Muscle layer of duodenum (tissue), 2 donors: ENCODE results near the gene ZNF24.

Experiments used
- H3K27ac ChIP-seq: one replicate; pipeline ENCODE4 v1.7.0; 2013; ENCODE audit warnings: mild to moderate bottlenecking, low read length
- H3K27me3 ChIP-seq: one replicate; pipeline ENCODE4 v1.7.0; 2013; ENCODE audit warnings: low read depth, mild to moderate bottlenecking, control low read depth, low read length
- H3K36me3 ChIP-seq, 2 donors: one replicate each; pipeline ENCODE4 v1.7.0; 2013; ENCODE audit warnings: low read length in 2 of 2, control low read depth in 1 of 2, mild to moderate bottlenecking in 1 of 2; ENCODE audit not compliant: insufficient read depth in 2 of 2, control insufficient read depth in 1 of 2
- H3K4me1 ChIP-seq, 2 donors: one replicate each; pipeline ENCODE4 v1.7.0; 2013; ENCODE audit warnings: low read length in 2 of 2, mild to moderate bottlenecking in 2 of 2, control low read depth in 1 of 2, moderate library complexity in 1 of 2; ENCODE audit not compliant: insufficient read depth in 2 of 2, control insufficient read depth in 1 of 2
- H3K4me3 ChIP-seq, 2 donors: one replicate each; pipeline ENCODE4 v1.7.0; 2013; ENCODE audit warnings: low read length in 2 of 2, low read depth in 1 of 2, mild to moderate bottlenecking in 1 of 2
- H3K9me3 ChIP-seq, 2 donors: one replicate each; pipeline ENCODE4 v1.7.0; 2013; ENCODE audit warnings: low read length in 2 of 2, control low read depth in 1 of 2, mild to moderate bottlenecking in 1 of 2; ENCODE audit not compliant: control insufficient read depth in 1 of 2
- donor health status: healthy.

Gene ZNF24

DNA sequence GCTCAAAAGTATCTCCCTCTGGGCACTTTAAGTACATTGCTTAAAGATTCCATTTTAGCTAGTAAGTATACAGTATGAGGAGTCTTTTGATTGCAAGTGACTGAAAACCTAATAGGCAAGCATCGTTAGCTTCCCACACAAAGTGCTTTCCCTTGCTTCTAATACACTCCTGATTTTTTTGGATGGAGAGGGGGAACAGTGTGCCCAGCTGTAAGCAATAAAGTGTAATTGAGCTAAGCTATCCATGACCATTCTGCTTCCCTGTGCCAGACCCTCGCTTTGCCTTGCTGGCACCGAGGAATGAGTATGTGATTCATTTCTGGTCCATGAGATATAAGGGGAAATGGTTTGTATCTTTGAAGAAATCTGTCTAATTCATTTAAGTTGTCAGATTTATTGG lies 3.8 kb upstream of the ZNF24 start:
- H3K4me3 ChIP-seq = no peak overlapping the region
- H3K27me3 ChIP-seq = no peaks in the 10 kb centered on the region
- peaks cover 5 to 11% of the 10 kb centered on the region in 2 donors for H3K4me1 ChIP-seq
- H3K27ac ChIP-seq = no peak overlapping the region
- H3K36me3 ChIP-seq = peaks cover 0 to 4% of the 10 kb centered on the region in 2 donors
- H3K9me3 ChIP-seq = peaks cover 0 to 7% of the 10 kb centered on the region in 2 donors

DNA sequence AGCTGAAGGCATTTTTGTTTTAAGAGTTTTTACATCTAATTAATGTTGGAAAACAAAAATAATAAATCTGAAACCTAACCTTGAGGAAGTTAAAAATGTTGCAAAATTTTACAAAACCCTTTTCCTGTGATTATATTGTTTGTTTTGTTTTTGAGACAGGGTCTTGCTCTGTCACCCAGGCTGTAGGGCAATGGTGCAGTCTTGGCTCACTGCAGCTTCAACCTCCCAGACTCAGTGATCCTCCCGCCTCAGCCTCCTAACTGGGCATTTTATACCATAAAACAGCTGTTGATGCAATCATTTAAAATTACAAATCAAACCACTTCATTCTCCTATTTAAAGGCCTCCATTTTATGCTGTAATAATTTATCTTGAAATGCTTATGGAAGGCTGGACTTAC lies 1.7 kb upstream of the ZNF24 start:
- Histone ChIP-seq H3K36me3 (peaks cover 4% of the 10 kb centered on the region in 2 donors), H3K4me3 (no peak overlapping the region), H3K27ac (no peak overlapping the region), H3K27me3 (no peaks in the 10 kb centered on the region), H3K4me1 (peaks cover 5 to 25% of the 10 kb centered on the region in 2 donors), H3K9me3 (no peaks in the 10 kb centered on the region)

DNA sequence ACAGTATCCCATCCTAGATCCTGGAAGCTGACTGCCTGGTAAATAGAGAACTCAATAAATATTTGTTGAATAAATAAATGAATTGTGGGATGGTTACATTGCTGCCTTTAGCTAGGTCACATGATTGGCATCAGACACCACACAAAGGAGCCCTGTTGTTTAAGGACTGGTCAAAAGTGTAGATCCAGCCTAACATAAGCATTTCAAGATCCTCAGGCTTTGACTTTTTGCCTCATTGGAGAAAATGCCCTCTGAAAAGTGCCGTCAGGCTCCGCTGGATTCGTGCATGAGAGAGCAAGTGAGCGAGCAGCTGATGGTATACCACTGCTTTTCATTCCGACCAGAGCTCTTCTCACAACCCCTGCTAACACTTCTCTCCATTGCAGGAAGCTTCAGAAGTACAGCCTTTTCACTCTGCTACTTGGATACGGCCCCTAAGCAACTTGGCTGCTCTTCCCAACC lies 1.3 kb upstream of the ZNF24 start:
- peaks cover 5 to 29% of the 10 kb centered on the region in 2 donors for H3K4me1 ChIP-seq
- H3K9me3 ChIP-seq = no peaks in the 10 kb centered on the region
- no peak overlapping the region for H3K4me3 ChIP-seq

DNA sequence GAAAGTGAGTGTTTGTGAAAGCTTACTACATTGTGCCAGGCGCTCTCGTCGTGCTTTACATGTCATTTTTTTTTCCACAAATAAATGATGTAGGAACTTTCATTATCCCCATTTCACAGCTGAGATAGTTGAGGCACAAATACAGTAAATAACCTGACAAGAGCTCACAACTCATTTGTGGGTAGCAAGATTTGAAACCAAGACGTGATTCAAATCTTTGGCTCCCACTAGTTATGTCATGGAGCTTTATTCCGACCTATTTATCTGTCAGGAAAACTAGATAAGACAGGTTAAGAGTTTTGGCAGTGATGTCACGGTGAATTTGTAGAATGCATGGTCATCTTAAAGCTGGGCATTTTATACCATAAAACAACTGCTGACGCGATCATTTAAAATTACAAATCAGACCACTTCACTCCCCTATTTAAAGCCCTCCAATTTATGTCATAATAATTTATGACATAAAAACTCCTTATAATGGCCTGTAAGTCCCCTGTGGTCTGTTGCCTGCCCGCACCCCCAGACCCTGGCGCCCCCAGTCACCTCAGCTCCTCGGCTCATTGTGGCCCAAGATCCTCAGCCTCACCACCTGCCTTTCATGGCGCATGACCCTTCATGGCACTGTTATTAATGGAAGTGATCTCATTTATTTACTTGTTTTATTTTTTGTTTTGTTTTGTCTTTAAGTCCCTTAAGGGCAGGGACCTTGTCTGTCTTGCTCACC lies 678 bp upstream of the ZNF24 start:
- Histone ChIP-seq H3K27me3 (no peaks in the 10 kb centered on the region), H3K36me3 (peaks cover 9 to 10% of the 10 kb centered on the region in 2 donors), H3K4me3 (peak overlapping the region; percentile 88 to 92), H3K4me1 (peaks cover 5 to 33% of the 10 kb centered on the region in 2 donors), H3K27ac (peak overlapping the region; percentile 96), H3K9me3 (no peaks in the 10 kb centered on the region)

More for the DNA sequence above, 1.3 kb upstream of the ZNF24 start:
- Histone ChIP-seq H3K36me3 (peaks cover 4% of the 10 kb centered on the region in 2 donors), H3K27me3 (no peaks in the 10 kb centered on the region), H3K27ac (peak overlapping the region; percentile 96)

DNA sequence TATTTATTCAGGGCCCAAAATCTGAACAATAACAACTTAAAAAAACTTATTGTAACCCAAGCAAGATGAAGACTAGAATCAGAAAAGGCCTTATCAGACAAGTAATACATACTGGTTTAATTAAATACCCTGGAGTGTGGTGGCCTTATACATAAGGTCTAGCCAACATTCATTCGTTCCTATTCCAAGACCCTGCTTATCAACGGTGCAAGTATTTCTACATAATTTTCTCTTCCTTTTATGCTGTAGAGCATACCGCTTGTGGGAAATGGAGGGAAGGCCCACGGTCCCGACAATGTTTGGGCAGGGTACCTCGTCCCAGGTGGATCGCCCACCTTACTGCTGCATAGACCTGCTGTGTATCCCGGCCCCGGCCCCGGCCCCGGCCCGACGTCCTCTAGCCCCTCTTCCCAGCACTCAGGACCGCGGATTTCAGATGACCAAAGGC lies 708 bp downstream of the ZNF24 start:
- Histone ChIP-seq H3K36me3 (peaks cover 22 to 24% of the 10 kb centered on the region in 2 donors), H3K4me3 (peak overlapping the region; percentile 88 to 92), H3K9me3 (no peaks in the 10 kb centered on the region), H3K4me1 (peaks cover 5 to 33% of the 10 kb centered on the region in 2 donors), H3K27me3 (no peaks in the 10 kb centered on the region), H3K27ac (peak overlapping the region; percentile 96)

DNA sequence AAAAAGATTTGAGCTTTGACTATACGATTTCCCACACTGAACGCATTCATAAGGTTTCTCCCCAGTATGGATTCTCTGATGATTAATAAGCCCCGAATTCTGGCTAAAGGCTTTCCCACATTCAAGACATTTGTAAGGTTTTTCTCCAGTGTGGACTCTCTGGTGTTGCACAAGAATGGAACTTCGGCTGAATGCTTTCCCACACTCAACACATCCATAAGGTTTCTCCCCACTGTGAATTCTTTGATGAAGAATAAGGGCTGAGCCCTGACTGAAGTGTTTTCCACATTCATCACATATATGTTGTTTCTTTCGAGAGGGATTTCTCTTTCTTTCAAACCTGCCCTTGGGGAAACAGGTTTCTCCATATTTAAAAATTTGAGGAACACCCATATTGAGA lies 6.9 kb downstream of the ZNF24 start:
- H3K36me3 ChIP-seq = peaks cover 72 to 79% of the 10 kb centered on the region in 2 donors
- H3K27me3 ChIP-seq = no peaks in the 10 kb centered on the region
- no peak overlapping the region for H3K27ac ChIP-seq
- H3K4me3 ChIP-seq = no peak overlapping the region
- H3K9me3 ChIP-seq = no peaks in the 10 kb centered on the region
- peaks cover 0 to 15% of the 10 kb centered on the region in 2 donors for H3K4me1 ChIP-seq

DNA sequence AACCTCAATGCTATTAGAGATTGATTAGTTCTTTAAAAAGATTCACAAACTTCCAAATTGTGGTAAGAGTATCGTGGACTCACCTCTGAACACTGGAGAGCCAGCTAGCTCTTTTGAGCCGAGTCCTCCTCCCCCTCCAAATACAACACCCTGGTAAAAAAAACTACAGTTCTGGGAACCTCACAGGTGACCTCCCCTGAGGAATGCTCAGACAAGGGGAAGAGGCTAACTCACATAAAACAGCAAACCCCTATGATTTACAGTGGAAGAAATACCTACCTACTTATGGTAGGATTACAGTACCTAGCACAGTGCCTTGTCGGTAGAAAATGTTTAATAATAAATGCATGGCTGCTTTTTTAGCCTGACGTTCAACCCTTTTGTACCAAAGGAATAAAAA lies 8.4 kb downstream of the ZNF24 start:
- no peaks in the 10 kb centered on the region for H3K9me3 ChIP-seq
- H3K27ac ChIP-seq = no peak overlapping the region
- peaks cover 0 to 7% of the 10 kb centered on the region in 2 donors for H3K4me1 ChIP-seq
- peaks cover 81 to 85% of the 10 kb centered on the region in 2 donors for H3K36me3 ChIP-seq
- no peak overlapping the region for H3K4me3 ChIP-seq
- no peaks in the 10 kb centered on the region for H3K27me3 ChIP-seq

DNA sequence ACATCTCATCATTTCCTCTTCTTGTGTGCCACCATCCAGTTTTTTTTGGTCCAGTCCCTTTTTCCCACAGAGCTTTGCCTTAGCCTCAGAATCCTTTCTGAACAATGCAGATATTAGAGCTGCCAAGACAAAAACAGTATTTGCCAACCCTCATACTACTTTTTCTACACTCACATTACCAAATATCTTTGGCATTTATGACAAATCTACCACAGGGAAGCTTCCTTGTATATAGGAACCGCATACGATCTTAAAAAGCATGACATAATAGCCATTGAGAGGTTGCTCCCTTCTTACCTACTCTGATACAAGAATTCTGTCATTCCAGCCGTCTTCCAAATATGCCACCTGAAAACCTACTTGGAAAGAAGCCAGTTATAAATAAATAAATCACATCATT lies 9.4 kb downstream of the ZNF24 start:
- Histone ChIP-seq H3K4me1 (no peaks in the 10 kb centered on the region), H3K27me3 (no peaks in the 10 kb centered on the region), H3K4me3 (no peak overlapping the region), H3K9me3 (no peaks in the 10 kb centered on the region), H3K36me3 (peaks cover 75 to 78% of the 10 kb centered on the region in 2 donors), H3K27ac (no peak overlapping the region)

DNA sequence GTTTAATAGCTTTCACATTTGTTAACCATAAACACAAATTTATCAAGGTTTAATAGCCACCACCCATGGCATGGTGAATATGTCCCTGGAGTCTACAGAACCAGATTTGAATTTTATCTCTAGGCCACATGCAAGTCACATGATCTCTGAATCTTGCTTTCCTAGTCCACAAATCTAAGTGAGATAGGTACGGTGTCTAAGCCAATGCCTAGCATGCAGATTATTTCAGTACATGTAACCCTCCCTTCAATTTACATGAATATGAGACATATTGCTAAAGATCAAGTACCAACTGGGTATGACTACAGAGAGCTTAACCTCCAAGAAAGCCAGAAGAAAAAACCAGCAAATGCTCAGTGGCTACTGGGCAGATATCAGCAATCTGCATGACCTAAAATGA lies 10.0 kb downstream of the ZNF24 start:
- Histone ChIP-seq H3K9me3 (no peaks in the 10 kb centered on the region), H3K4me3 (no peak overlapping the region), H3K4me1 (no peaks in the 10 kb centered on the region), H3K27ac (no peak overlapping the region), H3K36me3 (peaks cover 69 to 72% of the 10 kb centered on the region in 2 donors), H3K27me3 (no peaks in the 10 kb centered on the region)

DNA sequence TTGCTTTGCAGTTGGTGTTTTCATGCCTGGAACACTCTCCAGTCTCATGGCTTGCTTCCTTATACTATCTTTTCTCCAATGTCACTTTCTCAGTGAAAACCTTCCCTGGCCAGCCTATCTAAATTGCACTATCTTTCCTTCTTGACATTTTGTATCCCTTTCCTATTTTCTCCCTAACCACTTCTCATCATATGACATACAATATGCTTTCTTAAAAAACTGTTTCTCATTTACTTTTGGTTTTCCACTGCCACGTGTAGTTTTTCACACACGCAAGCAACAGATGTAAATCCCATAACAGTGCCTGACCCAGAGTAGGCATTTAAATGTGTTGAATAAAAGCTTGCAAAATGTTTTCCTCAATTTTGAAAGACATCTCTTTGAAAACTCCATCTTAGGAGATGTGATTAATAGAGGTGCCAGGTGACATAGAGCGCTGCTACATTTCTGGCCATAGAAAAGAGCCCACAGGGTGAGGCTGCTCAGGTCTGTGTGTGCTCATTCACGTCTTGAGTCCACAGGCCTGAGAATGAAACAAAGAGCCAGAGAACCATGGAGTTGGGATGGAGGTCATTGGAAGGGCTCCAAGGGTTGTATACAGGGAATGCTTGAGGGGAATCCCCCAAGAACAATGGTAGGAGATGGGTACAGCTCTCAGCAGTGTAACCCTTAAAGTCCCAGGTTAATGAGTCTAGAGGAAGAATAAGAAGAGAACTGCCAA lies 12.7 kb downstream of the ZNF24 start:
- H3K36me3 ChIP-seq = peaks cover 43 to 45% of the 10 kb centered on the region in 2 donors
- H3K4me1 ChIP-seq = no peaks in the 10 kb centered on the region
- no peak overlapping the region for H3K27ac ChIP-seq
- no peak overlapping the region for H3K4me3 ChIP-seq
- H3K9me3 ChIP-seq = no peaks in the 10 kb centered on the region
- no peaks in the 10 kb centered on the region for H3K27me3 ChIP-seq

DNA sequence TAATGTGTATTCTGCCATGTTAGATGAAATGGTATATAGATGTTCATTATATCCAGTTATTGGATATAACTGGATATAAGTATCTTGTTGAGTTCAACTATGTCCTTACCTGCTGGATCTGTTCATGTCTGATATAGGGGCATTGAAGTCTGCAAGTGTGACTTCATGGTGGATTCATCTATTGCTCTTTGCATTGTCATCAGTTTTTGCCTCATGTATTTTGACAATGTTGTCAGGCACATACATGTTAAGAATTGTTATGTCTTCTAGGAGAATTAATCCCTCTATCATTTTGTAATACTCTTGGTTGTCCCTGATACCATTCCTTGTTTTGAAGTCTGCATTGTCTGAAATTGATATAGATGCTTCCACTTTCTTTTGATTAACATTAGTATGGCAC lies 15.4 kb downstream of the ZNF24 start:
- Histone ChIP-seq H3K36me3 (peaks cover 21 to 22% of the 10 kb centered on the region in 2 donors), H3K27ac (no peak overlapping the region), H3K4me1 (no peaks in the 10 kb centered on the region), H3K27me3 (no peaks in the 10 kb centered on the region), H3K4me3 (no peak overlapping the region), H3K9me3 (no peaks in the 10 kb centered on the region)
